Loucy (cell line): ENCODE measurements around the gene MADD.

Source experiments
- H2AFZ ChIP-seq: fragments of 200-600 bp; sonication (generic); 2 replicates; pipeline ENCODE4 v1.6.0; 2016; ENCODE audit warnings: antibody characterized with exemption, mild to moderate bottlenecking, low read length, moderate library complexity
- H3F3A ChIP-seq: fragments of 200-600 bp; 2 replicates; pipeline ENCODE4 v1.6.0; 2016; ENCODE audit warnings: antibody characterized with exemption, low read depth, mild to moderate bottlenecking
- H3K27me3 ChIP-seq: fragments of 200-600 bp; sonication (generic); 2 replicates; pipeline ENCODE4 v1.6.1; 2014; ENCODE audit warnings: low read length, mild to moderate bottlenecking; ENCODE audit not compliant: insufficient read depth, poor library complexity, severe bottlenecking
- H3K36me3 ChIP-seq: fragments of 200-600 bp; sonication (generic); 2 replicates; pipeline ENCODE4 v1.6.1; 2016; ENCODE audit warnings: low read length; ENCODE audit not compliant: insufficient read depth
- H3K4me1 ChIP-seq: fragments of 200-600 bp; sonication (generic); 2 replicates; pipeline ENCODE4 v1.5.1; 2014; ENCODE audit warnings: low read length, mild to moderate bottlenecking; ENCODE audit not compliant: insufficient read depth, poor library complexity, severe bottlenecking
- H3K4me2 ChIP-seq: fragments of 200-600 bp; sonication (generic); 2 replicates; pipeline ENCODE4 v1.6.0; 2014; ENCODE audit warnings: antibody characterized with exemption, low read length, low read depth, mild to moderate bottlenecking; ENCODE audit not compliant: poor library complexity, severe bottlenecking
- H3K4me3 ChIP-seq: fragments of 200-600 bp; sonication (generic); 2 replicates; pipeline ENCODE4 v1.5.1; 2014; ENCODE audit warnings: low read length, mild to moderate bottlenecking, mixed read lengths; ENCODE audit not compliant: poor library complexity, severe bottlenecking
- H3K79me2 ChIP-seq: fragments of 200-600 bp; sonication (generic); 2 replicates; pipeline ENCODE4 v1.6.1; 2014; ENCODE audit warnings: low read length; ENCODE audit not compliant: insufficient read depth
- H3K9ac ChIP-seq: fragments of 200-600 bp; sonication (generic); 2 replicates; pipeline ENCODE4 v1.6.0; 2014; ENCODE audit warnings: mild to moderate bottlenecking, low read depth, low read length, moderate library complexity; ENCODE audit not compliant: poor library complexity, severe bottlenecking
- H3K9me2 ChIP-seq: fragments of 200-600 bp; sonication (generic); replicated peaks from 2 replicates; pipeline ENCODE4 v1.6.1; 2016; ENCODE audit warnings: low read depth, low read length, mixed read lengths
- H3K9me3 ChIP-seq: fragments of 200-600 bp; sonication (generic); 2 replicates; pipeline ENCODE4 v1.6.1; 2014; ENCODE audit warnings: mild to moderate bottlenecking, antibody characterized with exemption, low read length, low read depth; ENCODE audit not compliant: insufficient read depth
- H4K20me1 ChIP-seq: fragments of 200-600 bp; sonication (generic); 2 replicates; pipeline ENCODE4 v1.6.0; 2014; ENCODE audit warnings: antibody characterized with exemption, low read length, mild to moderate bottlenecking; ENCODE audit not compliant: insufficient read depth, poor library complexity, severe bottlenecking
- CTCF ChIP-seq: fragments of 200-600 bp; sonication (generic); conservative IDR thresholded peaks from 2 replicates; pipeline ENCODE4 v1.5.1; 2014; ENCODE audit warnings: mild to moderate bottlenecking, antibody characterized with exemption, low read length
- EZH2phosphoT487 ChIP-seq: fragments of 200-600 bp; IDR thresholded peaks from 2 replicates; pipeline ENCODE4 v1.6.1; 2018; ENCODE audit warnings: antibody characterized with exemption, mild to moderate bottlenecking, moderate library complexity, borderline replicate concordance

MADD gene

DNA sequence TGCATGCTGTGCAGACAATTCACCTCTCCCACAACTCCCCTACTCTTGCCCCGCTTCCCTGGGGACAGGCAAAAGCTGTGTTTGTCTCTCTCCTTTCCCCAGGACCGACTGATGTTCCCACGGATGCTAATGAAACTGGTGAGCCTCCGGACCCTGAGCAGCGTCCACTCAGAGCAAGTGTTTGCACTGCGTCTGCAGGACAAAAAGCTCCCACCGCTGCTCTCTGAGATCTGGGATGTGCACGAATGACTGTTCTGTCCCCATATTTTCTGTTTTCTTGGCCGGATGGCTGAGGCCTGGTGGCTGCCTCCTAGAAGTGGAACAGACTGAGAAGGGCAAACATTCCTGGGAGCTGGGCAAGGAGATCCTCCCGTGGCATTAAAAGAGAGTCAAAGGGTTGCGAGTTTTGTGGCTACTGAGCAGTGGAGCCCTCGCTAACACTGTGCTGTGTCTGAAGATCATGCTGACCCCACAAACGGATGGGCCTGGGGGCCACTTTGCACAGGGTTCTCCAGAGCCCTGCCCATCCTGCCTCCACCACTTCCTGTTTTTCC lies 1.4 kb upstream of the MADD start:
- Histone ChIP-seq H3K9ac (peak overlapping the region; percentile 87), H3F3A (peaks cover 10% of the 10 kb centered on the region), H3K4me1 (peaks cover 63% of the 10 kb centered on the region), H3K9me3 (no peaks in the 10 kb centered on the region), H4K20me1 (peaks cover 30% of the 10 kb centered on the region), H2AFZ (no peak overlapping the region), H3K36me3 (no peaks in the 10 kb centered on the region), H3K4me2 (peak overlapping the region; percentile 94), H3K79me2 (peaks cover 32% of the 10 kb centered on the region), H3K27me3 (no peaks in the 10 kb centered on the region), H3K9me2 (no peaks in the 10 kb centered on the region), H3K4me3 (peak overlapping the region; percentile 75)
- TF ChIP-seq EZH2phosphoT487 (no peak), CTCF (no peak)

DNA sequence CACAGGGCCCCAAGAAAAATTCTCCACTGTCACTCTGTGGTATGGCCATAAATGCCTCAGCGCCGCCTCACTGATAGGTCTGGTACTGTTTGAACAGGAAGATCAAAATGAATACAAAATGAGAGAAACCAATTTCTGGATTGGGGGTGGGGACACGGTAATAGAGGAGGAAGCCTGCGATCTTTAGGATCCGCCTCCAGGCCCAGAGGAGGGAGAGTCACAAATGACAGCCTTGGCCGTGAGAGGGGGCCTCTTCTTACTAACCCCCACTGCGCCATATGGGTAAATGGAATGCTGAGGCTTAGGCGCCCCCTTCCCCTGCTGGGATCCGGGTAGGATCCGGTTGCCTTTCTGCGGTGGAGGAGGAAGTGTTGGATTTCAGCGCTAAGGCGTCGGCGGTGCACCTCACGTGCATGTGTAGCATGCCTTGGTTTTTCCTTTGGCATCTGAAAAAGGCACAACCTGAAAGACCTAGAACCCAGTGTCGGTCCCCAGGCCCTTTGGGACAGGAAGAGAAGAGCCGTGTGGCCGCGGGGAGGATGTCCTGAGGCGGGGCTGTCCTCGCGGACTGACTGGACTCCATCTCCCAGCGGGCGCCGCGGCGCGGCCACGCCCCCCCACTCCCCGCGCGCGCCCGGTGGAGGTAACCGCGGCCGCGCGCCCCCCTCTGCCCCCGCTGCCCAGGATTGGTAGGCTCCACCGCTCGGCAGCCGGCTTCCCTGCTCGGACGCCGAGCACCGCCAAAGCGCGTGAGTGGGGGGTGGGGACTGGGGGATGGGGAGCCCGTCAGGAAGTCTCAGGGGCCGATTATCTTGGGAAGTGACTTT lies 718 bp upstream of the MADD start:
- H3K36me3 ChIP-seq = peaks cover 1% of the 10 kb centered on the region; the same call in 1 of the 2 replicates
- H3K9me3 ChIP-seq = no peaks in the 10 kb centered on the region
- no peaks in the 10 kb centered on the region for H3K27me3 ChIP-seq
- H3K9me2 ChIP-seq = no peaks in the 10 kb centered on the region
- TF ChIP-seq CTCF (peak; percentile 42; the same call in 1 of the 2 replicates), EZH2phosphoT487 (no peak)
- H3F3A ChIP-seq = peaks cover 10% of the 10 kb centered on the region
- H3K9ac ChIP-seq = peak overlapping the region; percentile 87
- peaks cover 59% of the 10 kb centered on the region for H3K4me1 ChIP-seq
- peak overlapping the region; percentile 94 for H3K4me2 ChIP-seq
- H4K20me1 ChIP-seq = peaks cover 36% of the 10 kb centered on the region
- peak overlapping the region; percentile 75 for H3K4me3 ChIP-seq
- peaks cover 39% of the 10 kb centered on the region for H3K79me2 ChIP-seq
- H2AFZ ChIP-seq = peak overlapping the region; percentile 80

DNA sequence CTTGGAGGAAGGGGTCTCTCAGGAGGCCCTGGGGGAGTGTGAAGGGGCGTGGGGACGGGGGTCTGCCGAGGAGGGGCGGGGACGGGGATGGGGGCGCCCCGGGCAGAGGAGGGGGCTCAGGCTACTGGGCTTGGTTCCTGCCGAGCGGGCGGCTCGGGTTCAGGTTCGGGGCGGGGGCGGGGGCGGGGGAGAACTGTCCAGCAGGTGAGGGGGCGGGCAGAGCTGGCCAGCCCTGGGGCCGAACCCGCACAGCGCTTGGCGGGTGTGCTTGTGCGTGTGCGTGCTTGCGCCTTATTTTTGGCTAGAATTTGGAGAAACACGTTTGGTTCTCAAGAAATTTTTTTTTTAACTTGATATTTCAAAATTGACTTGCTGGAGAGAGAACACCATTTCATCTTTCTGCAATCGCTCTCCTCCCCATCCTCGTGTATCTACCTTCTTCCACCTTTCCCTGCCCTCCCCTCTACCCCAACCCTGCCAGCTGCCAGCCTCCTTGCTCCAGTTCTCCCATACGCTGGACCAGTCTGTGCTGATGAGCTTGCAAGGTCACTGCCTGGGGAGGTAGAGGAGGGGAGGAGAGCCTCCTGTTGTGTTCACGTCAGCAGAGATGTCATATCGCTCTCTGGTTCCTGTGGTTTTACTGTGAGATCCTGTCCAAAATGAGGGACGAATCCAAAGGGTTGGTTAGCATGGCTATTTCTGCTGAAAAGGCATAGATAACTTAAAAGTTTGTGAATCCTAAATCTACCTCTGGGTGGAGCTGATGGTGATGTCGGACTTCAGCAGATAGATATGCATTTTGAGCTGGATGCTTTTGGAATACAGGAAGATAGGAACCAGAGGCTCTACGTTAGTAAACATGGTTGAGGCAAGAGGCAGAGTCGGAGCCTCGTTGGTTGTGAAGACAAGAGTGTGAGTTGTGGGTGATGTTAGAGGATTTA lies 668 bp downstream of the MADD start:
- Histone ChIP-seq H3K4me1 (peaks cover 45% of the 10 kb centered on the region), H3K4me3 (peak overlapping the region; percentile 75), H3K27me3 (no peaks in the 10 kb centered on the region), H2AFZ (no peak overlapping the region), H3K36me3 (peaks cover 15% of the 10 kb centered on the region; the same call in 1 of the 2 replicates), H3K9me2 (no peaks in the 10 kb centered on the region), H3F3A (peaks cover 10% of the 10 kb centered on the region), H3K9ac (peak overlapping the region; percentile 87), H3K4me2 (peak overlapping the region; percentile 94), H3K9me3 (no peaks in the 10 kb centered on the region), H3K79me2 (peaks cover 53% of the 10 kb centered on the region), H4K20me1 (peaks cover 42% of the 10 kb centered on the region)
- TF ChIP-seq CTCF = peak; percentile 50
- no peak for TF ChIP-seq EZH2phosphoT487
